H1 (cell line): ENCODE measurements around the gene SNRPD3. TPM values are rescaled to one million over a fixed set of nuclear protein-coding genes. Genes with fewer than 3 reads are reported as not detected.

Experiments used
- CTCF ChIA-PET: fragments of 300-600 bp; sonication (Branson Sonifier 250); formaldehyde crosslinking; loops from one replicate; lab custom pipeline; 2021; ENCODE audit not compliant: partially characterized antibody; lab: Charles Lee
- POLR2A ChIA-PET: fragments of 300-600 bp; sonication (Branson Sonifier 250); formaldehyde crosslinking; loops from one replicate; lab custom pipeline; 2021; ENCODE audit warnings: inconsistent platforms; ENCODE audit not compliant: partially characterized antibody; lab: Charles Lee
- DNase-seq, 2 experiments: peaks; one replicate each; pipeline versions ENCODE4 v3.0.0 to v3.0.0-alpha.2; 2010 to 2022; ENCODE audit warnings: low spot score in 2 of 2, low read depth in 1 of 2, mixed read lengths in 1 of 2
- FAIRE-seq: peaks from 2 replicates; lab custom pipeline; 2011; peaks lifted over from hg19 to GRCh38; lab: Jason Lieb, UNC
- H2AFZ ChIP-seq: 2 replicates; pipeline ENCODE4 v1.8.1; 2012; ENCODE audit warnings: low read length, inconsistent platforms
- H2AK5ac ChIP-seq: 2 replicates; pipeline ENCODE4 v1.6.1; 2013; ENCODE audit warnings: low read depth, low read length
- H2BK120ac ChIP-seq: replicated peaks from 2 replicates; pipeline ENCODE3; 2013; ENCODE audit warnings: low read depth, low read length, inconsistent platforms
- H2BK12ac ChIP-seq: 2 replicates; pipeline ENCODE4 v1.6.1; 2013; ENCODE audit warnings: low read depth, low read length
- H2BK15ac ChIP-seq: 2 replicates; pipeline ENCODE4 v1.6.1; 2013; ENCODE audit warnings: low read length
- H2BK20ac ChIP-seq: 2 replicates; pipeline ENCODE4 v1.6.1; 2013; ENCODE audit warnings: low read length
- H2BK5ac ChIP-seq: 2 replicates; pipeline ENCODE4 v1.6.1; 2013; ENCODE audit warnings: low read depth, low read length
- H3K14ac ChIP-seq: 2 replicates; pipeline ENCODE4 v1.6.1; 2013; ENCODE audit warnings: inconsistent platforms; ENCODE audit not compliant: insufficient read length
- H3K18ac ChIP-seq: 2 replicates; pipeline ENCODE4 v1.6.1; 2013; ENCODE audit warnings: low read length; ENCODE audit errors: extremely low read depth
- H3K23ac ChIP-seq: 2 replicates; pipeline ENCODE4 v1.6.1; 2013; ENCODE audit warnings: inconsistent platforms; ENCODE audit not compliant: insufficient read length
- H3K23me2 ChIP-seq: 2 replicates; pipeline ENCODE4 v1.6.1; 2013; ENCODE audit warnings: low read depth, low read length
- H3K27ac ChIP-seq: 2 replicates; pipeline ENCODE4 v1.6.1; 2011; ENCODE audit warnings: low read depth, low read length, inconsistent platforms
- H3K27me3 ChIP-seq, 4 experiments: replicated peaks in 1 of 4; 1 replicate in 1 of 4; 2 replicates in 3 of 4; pipeline versions ENCODE4 v1.6.1 to v1.8.1; 2011 to 2013; ENCODE audit warnings: low read length in 3 of 4, mild to moderate bottlenecking in 3 of 4, inconsistent platforms in 2 of 4, mixed read lengths in 2 of 4, moderate library complexity in 1 of 4; ENCODE audit not compliant: control insufficient read depth in 3 of 4, insufficient read depth in 3 of 4; ENCODE audit errors: extremely low read depth in 1 of 4
- H3K36me3 ChIP-seq, 4 experiments: 2 replicates each; pipeline versions ENCODE4 v1.6.1 to v1.8.1; 2011 to 2013; ENCODE audit warnings: mild to moderate bottlenecking in 4 of 4, low read length in 3 of 4, moderate library complexity in 2 of 4, control low read depth in 1 of 4, inconsistent platforms in 1 of 4; ENCODE audit not compliant: insufficient read depth in 4 of 4, control insufficient read depth in 2 of 4
- H3K4ac ChIP-seq: replicated peaks from 2 replicates; pipeline ENCODE3; 2013; ENCODE audit warnings: low read length, low read depth, mixed read lengths, inconsistent platforms; ENCODE audit not compliant: insufficient read length
- H3K4me1 ChIP-seq, 4 experiments: replicated peaks in 1 of 4; 1 replicate in 1 of 4; 2 replicates in 3 of 4; pipeline versions ENCODE4 v1.6.1 to v1.8.1; 2011 to 2013; ENCODE audit warnings: low read length in 3 of 4, inconsistent platforms in 2 of 4, mixed read lengths in 1 of 4; ENCODE audit not compliant: insufficient read depth in 4 of 4, control insufficient read depth in 3 of 4
- H3K4me2 ChIP-seq, 2 experiments: 2 replicates each; pipeline versions ENCODE4 v1.6.1 to v1.8.1; 2011 to 2013; ENCODE audit warnings: low read depth in 2 of 2, low read length in 2 of 2, control low read depth in 1 of 2, inconsistent platforms in 1 of 2, mild to moderate bottlenecking in 1 of 2; ENCODE audit not compliant: insufficient read depth in 1 of 2
- H3K4me3 ChIP-seq, 4 experiments: fragments of 200-600, 300-600 bp in 1 of 4; sonication (generic), shearing (Covaris generic), sonication (Bioruptor Twin) in 1 of 4; 2 replicates each; pipeline versions ENCODE4 v1.5.1 to v1.8.1; 2011 to 2016; ENCODE audit warnings: low read length in 4 of 4, low read depth in 3 of 4, control low read depth in 2 of 4, inconsistent platforms in 2 of 4, mild to moderate bottlenecking in 2 of 4, mixed read lengths in 1 of 4, moderate library complexity in 1 of 4; ENCODE audit not compliant: insufficient read depth in 2 of 4; ENCODE audit errors: extremely low read depth in 1 of 4
- H3K56ac ChIP-seq: replicated peaks from 2 replicates; pipeline ENCODE3; 2013; ENCODE audit warnings: low read depth, mild to moderate bottlenecking, mixed read lengths, low read length, inconsistent platforms; ENCODE audit not compliant: insufficient read length
- H3K79me1 ChIP-seq: 2 replicates; pipeline ENCODE4 v1.6.1; 2013; ENCODE audit warnings: low read depth, low read length, control low read depth
- H3K79me2 ChIP-seq, 2 experiments: 2 replicates each; pipeline versions ENCODE4 v1.6.1 to v1.8.1; 2012 to 2013; ENCODE audit warnings: low read length in 2 of 2, mild to moderate bottlenecking in 2 of 2, inconsistent platforms in 1 of 2; ENCODE audit not compliant: insufficient read depth in 2 of 2, control insufficient read depth in 1 of 2
- H3K9ac ChIP-seq, 4 experiments: replicated peaks in 1 of 4; 1 replicate in 1 of 4; 2 replicates in 3 of 4; pipeline versions ENCODE4 v1.6.1 to v1.8.1; 2011 to 2013; ENCODE audit warnings: low read depth in 3 of 4, low read length in 3 of 4, control low read depth in 2 of 4, mild to moderate bottlenecking in 2 of 4, moderate library complexity in 2 of 4, inconsistent platforms in 1 of 4; ENCODE audit errors: extremely low read depth in 1 of 4
- H3K9me3 ChIP-seq, 2 experiments: 2 replicates each; pipeline versions ENCODE4 v1.6.1 to v1.8.1; 2012 to 2013; ENCODE audit warnings: mild to moderate bottlenecking in 2 of 2, moderate library complexity in 2 of 2, control low read depth in 1 of 2, inconsistent platforms in 1 of 2, low read depth in 1 of 2, low read length in 1 of 2, mixed read lengths in 1 of 2; ENCODE audit not compliant: insufficient read depth in 2 of 2
- H4K20me1 ChIP-seq, 2 experiments: replicated peaks in 1 of 2; 2 replicates each; pipeline versions ENCODE3 to v1.8.1; 2011 to 2013; ENCODE audit warnings: inconsistent platforms in 2 of 2, low read length in 2 of 2, mild to moderate bottlenecking in 1 of 2; ENCODE audit not compliant: insufficient read depth in 2 of 2, control insufficient read depth in 1 of 2
- H4K5ac ChIP-seq: 2 replicates; pipeline ENCODE4 v1.6.1; 2013; ENCODE audit warnings: low read length, low read depth, mixed read lengths, inconsistent platforms; ENCODE audit not compliant: insufficient read length
- H4K8ac ChIP-seq: 2 replicates; pipeline ENCODE4 v1.8.0; 2013; ENCODE audit warnings: mild to moderate bottlenecking, moderate library complexity, low read length, inconsistent platforms; ENCODE audit not compliant: insufficient read depth; ENCODE audit errors: extremely low read depth
- H4K91ac ChIP-seq: replicated peaks from 2 replicates; pipeline ENCODE3; 2013; ENCODE audit warnings: low read length, mixed read lengths, inconsistent platforms; ENCODE audit not compliant: insufficient read length
- FOSL1 ChIP-seq: IDR thresholded peaks from 2 replicates; pipeline ENCODE4 v1.6.1; 2011; ENCODE audit warnings: mild to moderate bottlenecking, low read depth, low read length, moderate library complexity; ENCODE audit not compliant: insufficient read depth
- POLR2AphosphoS5 ChIP-seq: IDR thresholded peaks from 2 replicates; pipeline ENCODE4 v1.6.1; 2011; ENCODE audit warnings: low read depth, low read length
- YY1 ChIP-seq: IDR thresholded peaks from 2 replicates; pipeline ENCODE4 v1.6.1; 2011; ENCODE audit warnings: low read depth, mild to moderate bottlenecking, low read length
- WGBS, 2 experiments: shearing (Covaris generic) in 1 of 2; methylation state at CpG; one replicate each; pipeline versions ENCODE4 v1.1.6 to v1.1.7; 2013 to 2015; ENCODE audit warnings: low lambda C conversion rate in 2 of 2, mixed read lengths in 2 of 2, inconsistent platforms in 1 of 2, low coverage in 1 of 2, missing lambda C conversion rate in 1 of 2; ENCODE audit not compliant: insufficient replicate concordance in 2 of 2, insufficient coverage in 1 of 2, insufficient read length in 1 of 2; ENCODE audit errors: extremely low coverage in 1 of 2, missing lambda C conversion rate in 1 of 2; 5-methylcytosine and 5-hydroxymethylcytosine counted together
- polyA plus RNA-seq, 7 experiments: library from polyadenylated mRNA; depleted of rRNA in 3 of 7; stranded (reverse) in 5 of 7; unstranded in 2 of 7; fragments of >200 nt in 5 of 7; fragments of 200-250 nt in 2 of 7; gene quantifications; 1 replicate in 5 of 7; 2 replicates in 1 of 7; 4 replicates in 1 of 7; pipeline versions ENCODE4 v1.2.1 to v1.2.3, GENCODE V29; 2011 to 2013; ENCODE audit warnings: missing spikeins in 2 of 7, mixed read lengths in 2 of 7
- total RNA-seq: library from RNA; stranded (reverse); fragmentation: NEBNext Ultra II Directional; extraction: Animal tissue kit (Norgen Biotek cat#: 25700); gene quantifications from 2 replicates; pipeline ENCODE4 v1.2.1, GENCODE V29; 2021

SNRPD3 gene
- total and polyA plus RNA-seq, 2 of the 8 experiments (the other 6 are each of a cell fraction or from before 2014, with no cell fraction given) = 200 to 455 TPM

DNA sequence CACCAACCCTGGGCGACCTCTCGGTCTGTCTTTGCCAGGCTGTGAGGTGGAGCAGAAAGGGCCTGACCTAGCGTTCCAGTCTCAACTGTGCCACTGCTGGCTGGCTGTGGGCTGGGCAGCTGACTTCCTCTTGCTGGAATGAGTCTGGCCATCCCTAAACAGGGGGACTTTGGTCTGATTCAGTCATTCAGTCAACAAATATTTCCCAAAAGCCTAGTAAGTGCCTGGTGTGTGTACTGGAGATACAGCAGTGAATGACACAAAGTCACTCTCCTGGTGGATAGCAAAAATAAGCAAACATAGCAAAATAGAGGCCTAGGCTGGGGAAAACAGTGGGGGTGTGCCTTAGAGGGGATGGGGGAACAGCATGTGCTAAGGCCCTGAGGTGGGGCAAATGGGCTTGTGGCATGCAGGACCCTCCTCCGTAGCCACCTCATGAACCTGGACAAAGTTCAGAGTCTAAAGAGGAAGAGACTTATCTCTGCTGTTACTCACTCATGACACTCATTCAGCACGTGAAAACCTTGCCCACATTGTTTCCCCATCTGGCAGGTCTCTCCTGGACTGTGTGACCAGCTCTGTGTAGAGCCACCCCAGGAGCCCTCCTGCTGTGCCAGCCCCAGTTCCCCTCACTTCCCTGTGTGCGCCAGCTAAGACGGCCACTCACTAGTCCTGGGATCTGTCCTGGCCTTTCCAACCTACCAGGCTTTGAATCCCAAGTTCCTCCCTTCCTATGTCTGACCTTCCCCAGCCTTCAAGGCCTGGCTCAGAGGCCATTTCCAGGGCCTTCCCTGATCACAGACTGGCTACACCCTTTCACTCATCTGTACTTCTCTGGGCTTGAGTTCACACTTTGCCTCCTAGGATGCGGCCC, 5.5 kb upstream of the SNRPD3 start:
- ChIA-PET POLR2A (interaction anchor here (0.9 to 1.1 kb wide), 2 partner anchors 9 to 129 kb away, joined by 3 read pairs; no protein-coding TSS in a partner anchor), CTCF (interaction anchor here (1.2 to 2.7 kb wide), 5 partner anchors 11 to 45 kb away, joined by 3 to 8 read pairs (median 3); no protein-coding TSS in a partner anchor)
- Histone ChIP-seq H3K4me3 (no peak overlapping the region), H3K9ac (no peak overlapping the region), H3K4ac (no peak overlapping the region), H2BK120ac (no peak overlapping the region), H3K36me3 (peaks cover 12 to 20% (median 18%) of the 10 kb centered on the region in 4 experiments; a peak in 7 of 8 replicates), H3K18ac (no peak overlapping the region), H2AK5ac (no peak overlapping the region), H3K79me2 (peaks cover 7 to 48% of the 10 kb centered on the region in 2 experiments), H4K20me1 (peaks cover 7 to 28% of the 10 kb centered on the region in 2 experiments), H2BK5ac (no peak overlapping the region), H2AFZ (no peak overlapping the region), H3K9me3 (no peaks in the 10 kb centered on the region), H3K14ac (no peak overlapping the region), H4K8ac (peak overlapping the region; percentile 68; the same call in 1 of the 2 replicates), H3K79me1 (peaks cover 20% of the 10 kb centered on the region), H2BK20ac (no peak overlapping the region), H4K5ac (no peak overlapping the region), H3K4me1 (peaks cover 0 to 12% (median 3%) of the 10 kb centered on the region in 4 experiments; a peak in 5 of 7 replicates), H3K27me3 (no peaks in the 10 kb centered on the region)
- 95% methylated on average over 8 of the region's 8 CpGs; no CpG with 5 or more reads in 1 of the 2 experiments for WGBS, 2 experiments
- no peak for FAIRE-seq
- TF ChIP-seq POLR2AphosphoS5 = no peak
- no peak for TF ChIP-seq YY1
- TF ChIP-seq FOSL1 = no peak
- TF ChIP-seq, all 59 proteins: peak for 0
- no peak overlapping the region for H4K91ac ChIP-seq
- H2BK15ac ChIP-seq = no peak overlapping the region
- no peak overlapping the region for H3K4me2 ChIP-seq
- no peak overlapping the region for H3K23ac ChIP-seq
- H2BK12ac ChIP-seq = no peak overlapping the region
- H3K56ac ChIP-seq = no peak overlapping the region
- no peak overlapping the region for H3K27ac ChIP-seq
- H3K23me2 ChIP-seq = peaks cover 8% of the 10 kb centered on the region
- DNase-seq = no peak
